Jurkat, Clone E6-1 (cell line): Measurements from ENCODE around the gene LONP2.

Experiments
- DNase-seq: peaks from one replicate; pipeline ENCODE4 v3.0.0-alpha.2; 2011; ENCODE audit warnings: low read depth, low spot score
- H3K4me3 ChIP-seq: 2 replicates; pipeline ENCODE4 v1.5.1; 2011; ENCODE audit warnings: mild to moderate bottlenecking, low read length, control low read depth, moderate library complexity

The LONP2 gene

GRCh38 chr16:48405907-48406306, 161.8 kb downstream of the LONP2 start:
- H3K4me3 ChIP-seq = no peak overlapping the region
- no peak for DNase-seq
